Activated effector memory CD4-positive, alpha-beta T cell treated with Interleukin-2 at 50 U/mL for 16 hours (primary cell): ENCODE results near the gene ARGLU1.

ENCODE experiments used
- DNase-seq: peaks from one replicate; pipeline ENCODE4 v3.0.0-alpha.2; 2020

The ARGLU1 gene

GRCh38 chr13:106537521-106537920 lies 30.4 kb downstream of the ARGLU1 start:
- DNase-seq = no peak

- peak; percentile 74 for DNase-seq
These were observed 31.5 kb downstream of the ARGLU1 start for GRCh38 chr13:106536244-106537034.

- DNase-seq = peak; percentile 83
These were observed 32.2 kb downstream of the ARGLU1 start, which contains the start of gene EFNB2 for GRCh38 chr13:106535552-106536243. EFNB2 (minus strand) TSS chr13:106535662; CDS start chr13:106534964, 698 bp downstream.

- DNase-seq = peak; percentile 5
These were observed 33.0 kb downstream of the ARGLU1 start for GRCh38 chr13:106534639-106535551.

- peak; percentile 8 for DNase-seq
These were observed 33.8 kb downstream of the ARGLU1 start for GRCh38 chr13:106533943-106534638.

- no peak for DNase-seq
These were observed 34.6 kb downstream of the ARGLU1 start for GRCh38 chr13:106533101-106533942.

- no peak for DNase-seq
These were observed 35.6 kb downstream of the ARGLU1 start for GRCh38 chr13:106532111-106532929.

GRCh38 chr13:106530980-106531481 lies 36.9 kb downstream of the ARGLU1 start:
- no peak for DNase-seq

- DNase-seq = no peak
These were observed 37.6 kb downstream of the ARGLU1 start for GRCh38 chr13:106530171-106530851.

- DNase-seq = no peak
These were observed 38.3 kb downstream of the ARGLU1 start for GRCh38 chr13:106529415-106530170.

GRCh38 chr13:106528718-106529414 lies 39.1 kb downstream of the ARGLU1 start:
- no peak for DNase-seq

GRCh38 chr13:106527826-106528225 lies 40.1 kb downstream of the ARGLU1 start:
- no peak for DNase-seq

GRCh38 chr13:106527445-106527801 lies 40.5 kb downstream of the ARGLU1 start:
- DNase-seq = no peak

- no peak for DNase-seq
These were observed 41.0 kb downstream of the ARGLU1 start for GRCh38 chr13:106526738-106527444.

- DNase-seq = no peak
These were observed 42.1 kb downstream of the ARGLU1 start for GRCh38 chr13:106525865-106526264.

GRCh38 chr13:106524108-106524507 lies 43.8 kb downstream of the ARGLU1 start:
- no peak for DNase-seq

GRCh38 chr13:106523576-106523975 lies 44.4 kb downstream of the ARGLU1 start:
- no peak for DNase-seq
